Right lobe of liver (tissue), 4 donors: ENCODE measurements around the gene TIPIN.

ENCODE experiments used
- CTCF ChIP-seq, 4 donors: fragments of 200-600 bp in 3 of 4; fragments of 450-650 bp in 1 of 4; IDR thresholded peaks; one replicate each; pipeline versions ENCODE4 v1.5.1 to v1.8.0; 2016 to 2022; ENCODE audit warnings: antibody characterized with exemption in 4 of 4, mild to moderate bottlenecking in 2 of 4
- POLR2A ChIP-seq: fragments of 450-650 bp; IDR thresholded peaks from one replicate; pipeline ENCODE4 v1.6.1; 2017; ENCODE audit warnings: antibody characterized with exemption, mild to moderate bottlenecking
- donor health status: DM: no; HTN: no; CAD: no.
- donor health status: DM: no; HTN: no; CAD: no.
- donor health status: DM: no; HTN: yes; CAD: no.

- TF ChIP-seq CTCF (IDR thresholded peaks at IDR 0.05) (no peak), POLR2A (no peak)
These were observed 3.3 kb upstream of the TIPIN start for GRCh38 chr15:66359740-66360139.
